ENCODE results near the gene C9orf72. TPM values are rescaled to one million over a fixed set of nuclear protein-coding genes. Genes with fewer than 3 reads are reported as not detected.

C9orf72 gene
- total RNA-seq, 1 donor from 2014 or later = 17.1 TPM

GRCh38 chr9:27528886-27529315 is 44.4 kb downstream of the C9orf72 start:
- peak in 1 of 3 experiments; percentile 22 for TF ChIP-seq CTCF (IDR thresholded peaks at IDR 0.05)
- Histone ChIP-seq H3K27me3 (no peaks in the 10 kb centered on the region), H3K36me3 (no peaks in the 10 kb centered on the region), H3K4me1 (peaks cover 3 to 26% of the 10 kb centered on the region in 2 donors), H3K27ac (peak overlapping the region; percentile 88 to 95), H3K4me3 (peak overlapping the region; percentile 84 to 88), H3K9me3 (no peaks in the 10 kb centered on the region)
- DNase-seq (ENCODE audit: low spot score in 2 of 2) = peak in 1 of 2 donors; percentile 80
- intact Hi-C loops (cut with DNase I) = loop anchor here (1.0 to 10.0 kb wide), 9 partner anchors 11 to 572 kb away; partner anchors contain the start of genes C9orf72 and IFT74

GRCh38 chr9:27528076-27528885 is 45.0 kb downstream of the C9orf72 start:
- H3K36me3 ChIP-seq = no peaks in the 10 kb centered on the region
- no peaks in the 10 kb centered on the region for H3K9me3 ChIP-seq
- H3K27me3 ChIP-seq = no peaks in the 10 kb centered on the region
- DNase-seq (ENCODE audit: low spot score in 2 of 2) = peak; percentile 39 to 92
- H3K4me3 ChIP-seq = peak overlapping the region; percentile 84 to 88
- no peak for TF ChIP-seq CTCF (IDR thresholded peaks at IDR 0.05)
- H3K27ac ChIP-seq = peak overlapping the region; percentile 88 to 95
- intact Hi-C loops (cut with DNase I) = loop anchor here (2.0 to 10.0 kb wide), 6 partner anchors 21 to 571 kb away; partner anchors contain the start of gene IFT74
- peaks cover 1 to 20% of the 10 kb centered on the region in 2 donors for H3K4me1 ChIP-seq

- H3K9me3 ChIP-seq = no peaks in the 10 kb centered on the region
- no peak for TF ChIP-seq CTCF (IDR thresholded peaks at IDR 0.05)
- peak overlapping the region; percentile 84 to 88 for H3K4me3 ChIP-seq
- no peaks in the 10 kb centered on the region for H3K27me3 ChIP-seq
- DNase-seq (ENCODE audit: low spot score in 2 of 2) = no peak
- H3K36me3 ChIP-seq = no peaks in the 10 kb centered on the region
- peaks cover 0 to 14% of the 10 kb centered on the region in 2 donors for H3K4me1 ChIP-seq
- H3K27ac ChIP-seq = peak overlapping the region; percentile 88 to 95
- intact Hi-C loops (cut with DNase I) = loop anchor here (2.0 to 10.0 kb wide), 6 partner anchors 21 to 570 kb away; partner anchors contain the start of gene IFT74
These were observed 45.6 kb downstream of the C9orf72 start for GRCh38 chr9:27527702-27528075.

GRCh38 chr9:27524236-27524635 is 49.0 kb downstream of the C9orf72 start, which contains the start of gene IFNK:
IFNK (plus strand) TSS chr9:27524290; CDS start chr9:27524337, 47 bp downstream.
- H3K27ac ChIP-seq = no peak within 1 kb of the TSS
- H3K9me3 ChIP-seq = no peaks in the 10 kb centered on the region
- no peaks in the 10 kb centered on the region for H3K27me3 ChIP-seq
- intact Hi-C loops (cut with DNase I) = loop anchor here (10.0 kb wide), 1 partner anchor 329 kb away; no protein-coding TSS in a partner anchor
- TF ChIP-seq CTCF (IDR thresholded peaks at IDR 0.05) = no peak
- no peaks in the 10 kb centered on the region for H3K36me3 ChIP-seq
- DNase-seq (ENCODE audit: low spot score in 2 of 2) = no peak
- peaks cover 0 to 10% of the 10 kb centered on the region in 2 donors for H3K4me1 ChIP-seq
- no peak within 1 kb of the TSS for H3K4me3 ChIP-seq

GRCh38 chr9:27523141-27523540 is 50.1 kb downstream of the C9orf72 start:
- no peak for TF ChIP-seq CTCF (IDR thresholded peaks at IDR 0.05)
- H3K27ac ChIP-seq = no peak overlapping the region
- H3K9me3 ChIP-seq = no peaks in the 10 kb centered on the region
- no peak overlapping the region for H3K4me3 ChIP-seq
- intact Hi-C loops (cut with DNase I) = loop anchor here (10.0 kb wide), 1 partner anchor 328 kb away; no protein-coding TSS in a partner anchor
- no peaks in the 10 kb centered on the region for H3K27me3 ChIP-seq
- peaks cover 0 to 10% of the 10 kb centered on the region in 2 donors for H3K4me1 ChIP-seq
- no peaks in the 10 kb centered on the region for H3K36me3 ChIP-seq
- DNase-seq (ENCODE audit: low spot score in 2 of 2) = no peak
